H1 (cell line): ENCODE measurements around the gene ALPP. TPM values are rescaled to one million over a fixed set of nuclear protein-coding genes. Genes with fewer than 3 reads are reported as not detected.

Source experiments
- CTCF ChIA-PET: fragments of 300-600 bp; sonication (Branson Sonifier 250); formaldehyde crosslinking; loops from one replicate; lab custom pipeline; 2021; ENCODE audit not compliant: partially characterized antibody; lab: Charles Lee
- POLR2A ChIA-PET: fragments of 300-600 bp; sonication (Branson Sonifier 250); formaldehyde crosslinking; loops from one replicate; lab custom pipeline; 2021; ENCODE audit warnings: inconsistent platforms; ENCODE audit not compliant: partially characterized antibody; lab: Charles Lee
- DNase-seq, 2 experiments: peaks; one replicate each; pipeline versions ENCODE4 v3.0.0 to v3.0.0-alpha.2; 2010 to 2022; ENCODE audit warnings: low spot score in 2 of 2, low read depth in 1 of 2, mixed read lengths in 1 of 2
- FAIRE-seq: peaks from 2 replicates; lab custom pipeline; 2011; peaks lifted over from hg19 to GRCh38; lab: Jason Lieb, UNC
- H2AFZ ChIP-seq: 2 replicates; pipeline ENCODE4 v1.8.1; 2012; ENCODE audit warnings: low read length, inconsistent platforms
- H2AK5ac ChIP-seq: 2 replicates; pipeline ENCODE4 v1.6.1; 2013; ENCODE audit warnings: low read depth, low read length
- H2BK120ac ChIP-seq: replicated peaks from 2 replicates; pipeline ENCODE3; 2013; ENCODE audit warnings: low read depth, low read length, inconsistent platforms
- H2BK12ac ChIP-seq: 2 replicates; pipeline ENCODE4 v1.6.1; 2013; ENCODE audit warnings: low read depth, low read length
- H2BK15ac ChIP-seq: 2 replicates; pipeline ENCODE4 v1.6.1; 2013; ENCODE audit warnings: low read length
- H2BK20ac ChIP-seq: 2 replicates; pipeline ENCODE4 v1.6.1; 2013; ENCODE audit warnings: low read length
- H2BK5ac ChIP-seq: 2 replicates; pipeline ENCODE4 v1.6.1; 2013; ENCODE audit warnings: low read depth, low read length
- H3K14ac ChIP-seq: 2 replicates; pipeline ENCODE4 v1.6.1; 2013; ENCODE audit warnings: inconsistent platforms; ENCODE audit not compliant: insufficient read length
- H3K18ac ChIP-seq: 2 replicates; pipeline ENCODE4 v1.6.1; 2013; ENCODE audit warnings: low read length; ENCODE audit errors: extremely low read depth
- H3K23ac ChIP-seq: 2 replicates; pipeline ENCODE4 v1.6.1; 2013; ENCODE audit warnings: inconsistent platforms; ENCODE audit not compliant: insufficient read length
- H3K23me2 ChIP-seq: 2 replicates; pipeline ENCODE4 v1.6.1; 2013; ENCODE audit warnings: low read depth, low read length
- H3K27ac ChIP-seq: 2 replicates; pipeline ENCODE4 v1.6.1; 2011; ENCODE audit warnings: low read depth, low read length, inconsistent platforms
- H3K27me3 ChIP-seq, 4 experiments: replicated peaks in 1 of 4; 1 replicate in 1 of 4; 2 replicates in 3 of 4; pipeline versions ENCODE4 v1.6.1 to v1.8.1; 2011 to 2013; ENCODE audit warnings: low read length in 3 of 4, mild to moderate bottlenecking in 3 of 4, inconsistent platforms in 2 of 4, mixed read lengths in 2 of 4, moderate library complexity in 1 of 4; ENCODE audit not compliant: control insufficient read depth in 3 of 4, insufficient read depth in 3 of 4; ENCODE audit errors: extremely low read depth in 1 of 4
- H3K36me3 ChIP-seq, 4 experiments: 2 replicates each; pipeline versions ENCODE4 v1.6.1 to v1.8.1; 2011 to 2013; ENCODE audit warnings: mild to moderate bottlenecking in 4 of 4, low read length in 3 of 4, moderate library complexity in 2 of 4, control low read depth in 1 of 4, inconsistent platforms in 1 of 4; ENCODE audit not compliant: insufficient read depth in 4 of 4, control insufficient read depth in 2 of 4
- H3K4ac ChIP-seq: replicated peaks from 2 replicates; pipeline ENCODE3; 2013; ENCODE audit warnings: low read length, low read depth, mixed read lengths, inconsistent platforms; ENCODE audit not compliant: insufficient read length
- H3K4me1 ChIP-seq, 4 experiments: replicated peaks in 1 of 4; 1 replicate in 1 of 4; 2 replicates in 3 of 4; pipeline versions ENCODE4 v1.6.1 to v1.8.1; 2011 to 2013; ENCODE audit warnings: low read length in 3 of 4, inconsistent platforms in 2 of 4, mixed read lengths in 1 of 4; ENCODE audit not compliant: insufficient read depth in 4 of 4, control insufficient read depth in 3 of 4
- H3K4me2 ChIP-seq, 2 experiments: 2 replicates each; pipeline versions ENCODE4 v1.6.1 to v1.8.1; 2011 to 2013; ENCODE audit warnings: low read depth in 2 of 2, low read length in 2 of 2, control low read depth in 1 of 2, inconsistent platforms in 1 of 2, mild to moderate bottlenecking in 1 of 2; ENCODE audit not compliant: insufficient read depth in 1 of 2
- H3K4me3 ChIP-seq, 4 experiments: fragments of 200-600, 300-600 bp in 1 of 4; sonication (generic), shearing (Covaris generic), sonication (Bioruptor Twin) in 1 of 4; 2 replicates each; pipeline versions ENCODE4 v1.5.1 to v1.8.1; 2011 to 2016; ENCODE audit warnings: low read length in 4 of 4, low read depth in 3 of 4, control low read depth in 2 of 4, inconsistent platforms in 2 of 4, mild to moderate bottlenecking in 2 of 4, mixed read lengths in 1 of 4, moderate library complexity in 1 of 4; ENCODE audit not compliant: insufficient read depth in 2 of 4; ENCODE audit errors: extremely low read depth in 1 of 4
- H3K56ac ChIP-seq: replicated peaks from 2 replicates; pipeline ENCODE3; 2013; ENCODE audit warnings: low read depth, mild to moderate bottlenecking, mixed read lengths, low read length, inconsistent platforms; ENCODE audit not compliant: insufficient read length
- H3K79me1 ChIP-seq: 2 replicates; pipeline ENCODE4 v1.6.1; 2013; ENCODE audit warnings: low read depth, low read length, control low read depth
- H3K79me2 ChIP-seq, 2 experiments: 2 replicates each; pipeline versions ENCODE4 v1.6.1 to v1.8.1; 2012 to 2013; ENCODE audit warnings: low read length in 2 of 2, mild to moderate bottlenecking in 2 of 2, inconsistent platforms in 1 of 2; ENCODE audit not compliant: insufficient read depth in 2 of 2, control insufficient read depth in 1 of 2
- H3K9ac ChIP-seq, 4 experiments: replicated peaks in 1 of 4; 1 replicate in 1 of 4; 2 replicates in 3 of 4; pipeline versions ENCODE4 v1.6.1 to v1.8.1; 2011 to 2013; ENCODE audit warnings: low read depth in 3 of 4, low read length in 3 of 4, control low read depth in 2 of 4, mild to moderate bottlenecking in 2 of 4, moderate library complexity in 2 of 4, inconsistent platforms in 1 of 4; ENCODE audit errors: extremely low read depth in 1 of 4
- H3K9me3 ChIP-seq, 2 experiments: 2 replicates each; pipeline versions ENCODE4 v1.6.1 to v1.8.1; 2012 to 2013; ENCODE audit warnings: mild to moderate bottlenecking in 2 of 2, moderate library complexity in 2 of 2, control low read depth in 1 of 2, inconsistent platforms in 1 of 2, low read depth in 1 of 2, low read length in 1 of 2, mixed read lengths in 1 of 2; ENCODE audit not compliant: insufficient read depth in 2 of 2
- H4K20me1 ChIP-seq, 2 experiments: replicated peaks in 1 of 2; 2 replicates each; pipeline versions ENCODE3 to v1.8.1; 2011 to 2013; ENCODE audit warnings: inconsistent platforms in 2 of 2, low read length in 2 of 2, mild to moderate bottlenecking in 1 of 2; ENCODE audit not compliant: insufficient read depth in 2 of 2, control insufficient read depth in 1 of 2
- H4K5ac ChIP-seq: 2 replicates; pipeline ENCODE4 v1.6.1; 2013; ENCODE audit warnings: low read length, low read depth, mixed read lengths, inconsistent platforms; ENCODE audit not compliant: insufficient read length
- H4K8ac ChIP-seq: 2 replicates; pipeline ENCODE4 v1.8.0; 2013; ENCODE audit warnings: mild to moderate bottlenecking, moderate library complexity, low read length, inconsistent platforms; ENCODE audit not compliant: insufficient read depth; ENCODE audit errors: extremely low read depth
- H4K91ac ChIP-seq: replicated peaks from 2 replicates; pipeline ENCODE3; 2013; ENCODE audit warnings: low read length, mixed read lengths, inconsistent platforms; ENCODE audit not compliant: insufficient read length
- EZH2 ChIP-seq: fragments of 200-600 bp; sonication (generic); IDR thresholded peaks from 2 replicates; pipeline ENCODE4 v1.7.1; 2012; ENCODE audit warnings: low read depth, mild to moderate bottlenecking, moderate library complexity, low read length, inconsistent platforms; ENCODE audit not compliant: severe bottlenecking
- GABPA ChIP-seq: IDR thresholded peaks from 2 replicates; pipeline ENCODE4 v1.6.1; 2011; ENCODE audit warnings: mild to moderate bottlenecking, low read length, moderate library complexity, borderline replicate concordance; ENCODE audit not compliant: insufficient read depth
- KDM4A ChIP-seq: IDR thresholded peaks from one replicate; pipeline ENCODE4 v1.7.1; 2012; ENCODE audit warnings: low read depth, mild to moderate bottlenecking, moderate library complexity, low read length, inconsistent platforms; ENCODE audit not compliant: severe bottlenecking
- TEAD4 ChIP-seq: IDR thresholded peaks from 2 replicates; pipeline ENCODE4 v1.6.1; 2012; ENCODE audit warnings: low read depth, low read length, inconsistent platforms, mixed read lengths
- WGBS, 2 experiments: shearing (Covaris generic) in 1 of 2; methylation state at CpG; one replicate each; pipeline versions ENCODE4 v1.1.6 to v1.1.7; 2013 to 2015; ENCODE audit warnings: low lambda C conversion rate in 2 of 2, mixed read lengths in 2 of 2, inconsistent platforms in 1 of 2, low coverage in 1 of 2, missing lambda C conversion rate in 1 of 2; ENCODE audit not compliant: insufficient replicate concordance in 2 of 2, insufficient coverage in 1 of 2, insufficient read length in 1 of 2; ENCODE audit errors: extremely low coverage in 1 of 2, missing lambda C conversion rate in 1 of 2; 5-methylcytosine and 5-hydroxymethylcytosine counted together
- polyA plus RNA-seq, 7 experiments: library from polyadenylated mRNA; depleted of rRNA in 3 of 7; stranded (reverse) in 5 of 7; unstranded in 2 of 7; fragments of >200 nt in 5 of 7; fragments of 200-250 nt in 2 of 7; gene quantifications; 1 replicate in 5 of 7; 2 replicates in 1 of 7; 4 replicates in 1 of 7; pipeline versions ENCODE4 v1.2.1 to v1.2.3, GENCODE V29; 2011 to 2013; ENCODE audit warnings: missing spikeins in 2 of 7, mixed read lengths in 2 of 7
- total RNA-seq: library from RNA; stranded (reverse); fragmentation: NEBNext Ultra II Directional; extraction: Animal tissue kit (Norgen Biotek cat#: 25700); gene quantifications from 2 replicates; pipeline ENCODE4 v1.2.1, GENCODE V29; 2021

Gene ALPP
- total and polyA plus RNA-seq, 2 of the 8 experiments (the other 6 are each of a cell fraction or from before 2014, with no cell fraction given), result 0.15 TPM

DNA sequence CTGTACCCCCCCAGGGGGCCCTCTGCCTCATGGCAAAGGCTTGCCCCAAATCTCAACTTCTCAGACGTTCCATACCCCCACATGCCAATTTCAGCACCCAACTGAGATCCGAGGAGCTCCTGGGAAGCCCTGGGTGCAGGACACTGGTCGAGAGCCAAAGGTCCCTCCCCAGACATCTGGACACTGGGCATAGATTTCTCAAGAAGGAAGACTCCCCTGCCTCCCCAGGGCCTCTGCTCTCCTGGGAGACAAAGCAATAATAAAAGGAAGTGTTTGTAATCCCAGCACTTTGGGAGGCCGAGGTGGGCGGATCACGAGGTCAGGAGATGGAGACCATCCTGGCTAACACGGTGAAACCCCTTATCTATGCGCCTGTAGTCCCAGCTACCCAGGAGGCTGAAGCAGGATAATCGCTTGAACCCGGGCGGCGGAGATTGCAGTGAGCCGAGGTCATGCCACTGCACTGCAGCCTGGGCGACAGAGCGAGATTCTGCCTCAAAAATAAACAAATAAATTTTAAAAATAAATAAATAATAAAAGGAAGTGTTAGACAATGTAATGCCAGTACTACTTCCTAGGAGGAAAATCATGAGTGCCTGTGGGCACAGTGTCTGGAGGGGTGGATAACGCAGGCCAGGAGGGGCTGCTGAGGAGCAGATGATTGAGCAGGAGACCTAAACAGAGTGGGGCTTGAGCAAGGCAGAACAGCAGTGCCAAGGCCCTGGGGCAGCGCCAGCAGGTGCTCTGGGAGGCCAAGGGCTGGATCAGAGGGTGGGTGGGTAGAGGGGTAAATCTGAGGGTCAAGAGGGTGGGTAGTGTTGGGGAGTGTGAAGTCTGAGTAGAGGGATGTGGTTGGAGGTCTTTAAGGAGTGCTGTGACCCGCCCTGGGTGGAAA lies 4.0 kb downstream of the ALPP start:
- peaks cover 0 to 4% of the 10 kb centered on the region in 2 experiments for H4K20me1 ChIP-seq
- no peak for DNase-seq
- H4K5ac ChIP-seq, result no peak overlapping the region
- no peak overlapping the region for H3K18ac ChIP-seq
- no peak overlapping the region for H3K4me2 ChIP-seq
- no peak overlapping the region for H2BK20ac ChIP-seq
- no peaks in the 10 kb centered on the region; a peak in 1 of 8 replicates for H3K36me3 ChIP-seq
- no peak overlapping the region for H2BK12ac ChIP-seq
- H2AFZ ChIP-seq, result no peak overlapping the region
- H2BK120ac ChIP-seq, result no peak overlapping the region
- peaks cover 18% of the 10 kb centered on the region; the same call in 1 of the 2 replicates for H3K23me2 ChIP-seq
- H3K4me3 ChIP-seq, result no peak overlapping the region
- TF ChIP-seq GABPA (no peak), KDM4A (no peak), TEAD4 (no peak), EZH2 (no peak)
- 0 out of 2 replicates have a peak overlapping the region, but pooled peaks have one; percentile 65 for H4K8ac ChIP-seq
- peaks cover 22 to 40% (median 39%) of the 10 kb centered on the region in 4 experiments for H3K27me3 ChIP-seq
- no peak overlapping the region for H3K9ac ChIP-seq
- H3K4me1 ChIP-seq, result peaks cover 5 to 16% (median 10%) of the 10 kb centered on the region in 4 experiments
- POLR2A ChIA-PET, result interaction anchor here (0.8 kb wide), 1 partner anchor 15 kb away, joined by 3 read pairs; no protein-coding TSS in a partner anchor
- 85% methylated on average over 17 of the region's 18 CpGs; no CpG with 5 or more reads in 1 of the 2 experiments for WGBS, 2 experiments
- no peaks in the 10 kb centered on the region for H3K79me2 ChIP-seq
- H3K14ac ChIP-seq, result no peak overlapping the region
- H3K4ac ChIP-seq, result no peak overlapping the region
- H2BK5ac ChIP-seq, result no peak overlapping the region
- H2AK5ac ChIP-seq, result no peak overlapping the region
- CTCF ChIA-PET, result interaction anchor here (0.7 to 1.4 kb wide), 3 partner anchors 15 to 139 kb away, joined by 3 to 10 read pairs (median 3); no protein-coding TSS in a partner anchor
- no peak overlapping the region for H3K56ac ChIP-seq
- H3K27ac ChIP-seq, result no peak overlapping the region
- no peak overlapping the region for H2BK15ac ChIP-seq
- no peaks in the 10 kb centered on the region for H3K9me3 ChIP-seq
- H4K91ac ChIP-seq, result no peak overlapping the region
- FAIRE-seq, result no peak
- no peak overlapping the region for H3K23ac ChIP-seq
- no peaks in the 10 kb centered on the region for H3K79me1 ChIP-seq
